ENCODE measurements around the gene ANO2.

ANO2 gene

GRCh38 chr12:5807514-5808219 is 137.4 kb downstream of the ANO2 start:
- no peak for DNase-seq

DNA sequence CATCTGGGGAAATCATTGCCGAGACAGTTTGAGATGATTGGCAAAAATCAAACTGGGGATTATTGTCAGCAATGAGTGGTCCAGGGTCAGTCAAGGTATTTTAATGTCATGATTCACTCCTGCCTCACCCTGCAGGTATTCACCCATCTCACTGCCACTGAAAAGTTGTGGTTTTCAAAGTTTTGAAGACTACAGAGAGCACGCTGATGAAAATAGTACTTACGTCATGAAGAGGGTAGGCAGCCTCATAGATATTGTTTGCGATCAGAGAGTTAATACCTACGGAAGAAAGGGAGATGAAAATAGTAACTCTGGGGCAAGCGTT is 138.0 kb downstream of the ANO2 start:
- DNase-seq = no peak

- DNase-seq = no peak
Observed at GRCh38 chr12:5806371-5807089, 138.5 kb downstream of the ANO2 start.

- no peak for DNase-seq
Observed at GRCh38 chr12:5803532-5803931, 141.5 kb downstream of the ANO2 start.

GRCh38 chr12:5798242-5799015 is 146.6 kb downstream of the ANO2 start:
- no peak for DNase-seq

GRCh38 chr12:5797661-5798060 is 147.4 kb downstream of the ANO2 start:
- DNase-seq = no peak

GRCh38 chr12:5796959-5797225 is 148.2 kb downstream of the ANO2 start:
- no peak for DNase-seq

DNA sequence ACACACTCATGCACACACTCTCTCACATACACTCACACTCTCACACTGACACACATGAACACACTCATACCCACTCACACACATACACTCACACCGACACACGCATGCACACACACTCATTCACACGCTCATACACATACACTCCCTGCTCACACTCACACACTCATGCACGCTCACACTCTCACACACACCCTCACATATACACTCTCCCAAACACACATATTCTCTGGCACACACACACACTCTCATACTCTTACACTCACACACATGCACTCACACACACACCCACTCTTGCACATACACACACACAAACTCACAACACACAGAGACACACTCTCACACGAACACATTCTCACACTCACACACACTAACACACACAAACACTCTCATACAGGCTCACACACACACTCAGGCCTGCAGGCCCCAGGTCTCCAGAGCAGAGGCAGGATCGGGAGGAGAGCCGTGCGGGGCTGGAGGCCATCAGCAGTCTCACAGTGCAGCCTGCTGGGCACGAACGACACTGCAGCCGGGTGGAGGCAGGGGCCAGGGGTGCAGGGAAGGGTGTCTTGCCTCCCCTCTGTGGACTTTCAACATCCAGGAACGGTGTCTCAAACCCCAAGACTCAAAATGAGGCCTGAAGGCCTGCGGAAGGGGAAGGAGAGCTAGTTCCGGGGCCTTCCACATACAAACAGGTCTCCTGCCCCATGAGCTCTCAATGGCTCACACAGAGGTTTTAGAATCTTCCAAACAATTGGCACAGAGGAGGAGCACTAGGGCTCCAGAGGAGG is 148.7 kb downstream of the ANO2 start:
- no peak for DNase-seq

DNA sequence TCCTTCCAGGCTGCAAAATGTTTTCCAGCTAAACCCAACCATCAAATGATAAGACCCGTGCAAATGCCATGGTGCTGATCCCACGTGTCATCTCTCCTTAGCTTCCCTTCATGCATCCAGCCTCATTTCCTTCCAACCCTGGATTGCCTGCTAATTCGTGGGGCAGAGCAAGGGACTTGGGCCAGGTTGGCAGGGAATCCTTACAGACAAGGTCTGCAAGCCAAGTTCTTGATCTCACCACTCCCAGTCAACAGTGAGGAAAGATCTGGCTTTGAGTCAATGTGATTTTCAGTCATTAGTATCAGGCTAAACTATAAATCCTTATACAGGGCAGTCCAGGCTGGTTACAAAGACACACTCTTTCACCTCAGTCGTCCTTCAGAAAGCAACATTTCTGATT is 150.9 kb downstream of the ANO2 start:
- no peak for DNase-seq

DNA sequence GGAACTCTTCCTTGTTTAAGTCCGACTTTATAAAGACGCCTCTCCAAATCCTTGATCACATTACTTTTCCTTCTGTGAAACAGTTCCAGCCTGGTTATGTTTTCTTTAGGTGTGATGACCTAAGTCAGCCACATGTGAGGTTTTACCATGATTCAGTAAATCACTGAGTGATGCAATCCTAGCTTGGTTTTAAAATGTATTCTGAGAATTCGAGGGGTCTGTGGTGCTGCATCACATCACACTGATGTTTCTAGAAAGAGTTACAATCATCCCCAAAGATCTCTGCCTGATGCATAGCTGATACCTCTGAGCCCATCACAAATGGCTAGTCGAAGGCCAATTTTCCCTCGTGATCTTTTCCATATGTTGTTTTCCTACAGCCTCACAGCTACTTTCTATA is 152.7 kb downstream of the ANO2 start:
- no peak for DNase-seq

- DNase-seq = no peak
Observed at GRCh38 chr12:5789469-5789968, 155.5 kb downstream of the ANO2 start.

DNA sequence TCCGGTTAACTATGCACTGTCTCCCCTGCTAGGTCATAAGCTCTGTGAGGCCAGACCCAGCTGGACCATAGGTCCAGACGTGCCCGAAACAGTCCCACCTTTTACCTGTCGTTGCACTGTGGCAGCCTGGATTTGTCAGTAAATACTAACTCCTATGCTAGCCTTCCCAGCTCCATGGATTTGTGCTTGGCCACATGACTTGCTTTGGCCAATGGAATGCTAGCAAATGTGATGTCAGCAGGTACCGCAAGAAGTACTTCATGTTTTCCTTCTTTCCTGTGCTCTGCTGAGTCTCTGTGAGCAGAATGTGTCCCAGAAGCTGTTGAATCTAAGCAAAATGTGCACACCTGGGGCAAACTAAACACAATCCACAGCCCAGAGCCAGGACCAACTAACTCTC is 157.2 kb downstream of the ANO2 start:
- DNase-seq = no peak

DNA sequence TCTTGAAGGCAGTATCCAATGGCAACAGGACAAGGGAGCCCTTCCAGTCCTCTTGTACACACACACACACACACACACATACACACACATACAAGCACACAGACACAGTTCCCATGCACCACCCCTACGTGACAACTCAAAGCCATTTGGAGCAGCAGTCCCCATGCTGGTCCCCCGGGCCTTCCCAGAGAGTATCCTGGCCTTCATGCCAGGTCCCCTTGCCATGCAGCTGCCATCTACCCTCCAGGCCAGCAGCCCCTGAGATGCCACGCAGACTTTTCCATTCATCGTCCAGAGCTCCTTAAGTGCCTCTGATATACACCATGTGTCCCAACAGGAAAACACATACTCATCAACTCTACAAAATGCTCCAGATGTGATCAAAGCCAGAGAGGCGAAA is 159.5 kb downstream of the ANO2 start:
- no peak for DNase-seq

DNA sequence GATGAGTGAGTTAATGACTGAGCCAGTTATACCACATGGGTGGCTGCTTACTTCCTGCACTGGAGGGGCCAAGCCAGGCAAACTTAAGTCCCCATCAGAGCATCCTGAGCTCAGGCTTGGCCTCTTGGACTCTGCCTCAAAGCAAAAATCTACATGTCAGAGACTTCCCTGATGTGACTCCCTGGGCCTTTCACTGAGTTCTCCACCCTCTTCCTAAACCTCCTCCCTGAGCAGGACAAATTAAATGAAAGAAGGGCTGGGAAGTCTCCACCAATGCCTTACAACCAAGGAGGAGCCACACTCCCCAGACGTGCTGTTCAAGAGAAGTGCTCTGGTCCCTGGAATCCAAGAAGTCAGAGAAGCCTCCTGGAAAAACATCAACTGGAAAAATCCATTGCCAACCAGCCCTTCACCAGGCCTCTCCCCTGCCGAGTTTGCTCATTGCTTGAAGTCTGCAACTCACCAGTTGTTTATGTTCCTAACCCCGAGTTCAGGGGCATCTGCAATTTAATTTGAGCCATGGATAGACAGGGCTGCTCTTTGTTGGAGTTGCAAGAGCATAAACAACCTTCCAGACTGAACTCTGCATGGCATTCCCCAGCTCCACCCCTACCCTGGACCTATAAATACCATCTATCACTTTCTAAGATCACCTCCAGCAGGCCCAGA is 160.5 kb downstream of the ANO2 start:
- DNase-seq = no peak

GRCh38 chr12:5783289-5783920 is 161.7 kb downstream of the ANO2 start:
- no peak for DNase-seq

DNA sequence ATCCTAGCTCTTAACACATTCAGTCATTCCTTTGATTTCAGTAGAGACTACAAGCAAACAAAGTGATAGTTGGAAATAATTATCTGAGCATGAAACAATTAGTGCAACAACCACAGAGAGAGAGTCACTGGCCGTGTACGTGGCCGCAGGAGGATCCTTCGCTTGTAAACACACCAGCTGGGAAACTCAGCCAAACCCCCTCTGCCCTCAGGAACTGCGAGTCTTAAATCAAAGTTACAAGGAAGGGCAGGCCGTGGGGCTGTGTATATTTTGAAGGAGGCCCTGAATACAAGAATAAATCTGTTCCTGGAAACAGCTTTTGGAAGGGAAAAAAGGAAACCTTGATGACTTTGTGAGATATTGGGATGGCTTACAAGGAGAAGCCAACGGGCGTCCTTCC is 164.5 kb downstream of the ANO2 start:
- DNase-seq = no peak

- no peak for DNase-seq
Observed at GRCh38 chr12:5779401-5779800, 165.7 kb downstream of the ANO2 start.

DNA sequence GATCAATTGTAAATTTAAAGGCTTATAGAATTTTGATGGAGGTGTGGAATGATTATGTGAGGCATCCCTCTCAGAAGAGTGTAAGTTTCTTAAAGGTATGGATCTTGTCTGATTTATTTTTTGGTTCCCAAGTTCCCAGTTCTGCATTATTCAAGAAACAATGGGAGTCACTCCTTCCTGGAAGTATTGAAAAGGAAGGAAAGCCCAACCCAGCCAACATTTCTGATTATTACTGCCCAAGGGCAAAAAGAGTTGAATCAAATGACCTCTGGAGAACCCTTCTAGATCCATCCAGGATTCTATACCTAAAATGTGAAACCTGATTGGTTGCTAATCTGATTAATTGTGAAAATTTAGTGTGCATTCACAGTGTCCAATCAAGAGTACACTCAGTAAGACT is 166.2 kb downstream of the ANO2 start:
- DNase-seq = no peak

- DNase-seq = no peak
Observed at GRCh38 chr12:5777451-5777850, 167.6 kb downstream of the ANO2 start.

GRCh38 chr12:5776091-5776490 is 169.0 kb downstream of the ANO2 start:
- DNase-seq = no peak

- DNase-seq = no peak
Observed at GRCh38 chr12:5773550-5773949, 171.5 kb downstream of the ANO2 start.

DNA sequence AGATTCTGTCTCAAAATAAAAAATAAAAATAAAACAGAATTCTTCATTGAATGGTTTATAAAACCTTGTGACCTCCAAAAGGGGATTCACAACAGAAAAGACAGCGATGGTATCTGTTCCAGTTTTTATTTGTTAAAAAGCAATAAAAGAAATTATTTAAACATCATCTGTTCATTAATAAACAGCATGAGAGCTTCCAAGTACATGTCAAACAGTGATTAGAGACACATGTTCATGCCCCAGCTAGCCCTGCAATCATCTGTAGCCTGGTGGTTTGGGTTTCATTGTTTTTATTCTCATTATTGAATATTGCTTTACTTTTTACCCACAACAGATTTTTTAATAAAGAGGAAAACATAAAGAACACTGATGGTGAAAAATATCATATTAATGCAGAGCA is 173.3 kb downstream of the ANO2 start:
- DNase-seq = no peak
